A549 (cell line): ENCODE data around the gene NAA38. TPM values are rescaled to one million over a fixed set of nuclear protein-coding genes. Genes with fewer than 3 reads are reported as not detected.

ENCODE experiments used
- ATOH8 ChIP-seq: fragments of 250-450 bp; sonication (Bioruptor Pico); IDR thresholded peaks from 2 replicates; pipeline ENCODE4 v1.5.0; 2020; ENCODE audit warnings: low read depth, mild to moderate bottlenecking, moderate library complexity
- BHLHE40 ChIP-seq: IDR thresholded peaks from 2 replicates; pipeline ENCODE4 v1.6.1; 2012; ENCODE audit warnings: low read depth, low read length, inconsistent platforms
- CBX2 ChIP-seq: fragments of 200-600 bp; sonication (generic); IDR thresholded peaks from 2 replicates; pipeline ENCODE4 v1.6.1; 2016; ENCODE audit warnings: low read depth, mild to moderate bottlenecking, borderline replicate concordance
- CBX8 ChIP-seq: fragments of 200-600 bp; sonication (generic); IDR thresholded peaks from 2 replicates; pipeline ENCODE4 v1.6.1; 2016
- CHD2 ChIP-seq: fragments of 150-350 bp; IDR thresholded peaks from 2 replicates; pipeline ENCODE4 v1.6.1; 2014; ENCODE audit warnings: low read length; ENCODE audit not compliant: partially characterized antibody
- CHD4 ChIP-seq: fragments of 200-600 bp; sonication (generic); IDR thresholded peaks from 2 replicates; pipeline ENCODE4 v1.6.1; 2016; ENCODE audit warnings: antibody characterized with exemption, mild to moderate bottlenecking, borderline replicate concordance
- CTCF ChIP-seq: fragments of >200 bp; sonication (Bioruptor Twin); formaldehyde crosslinking; IDR thresholded peaks from 3 replicates; pipeline ENCODE4 v1.5.1; 2016
- E2F6 ChIP-seq: IDR thresholded peaks from 2 replicates; pipeline ENCODE4 v1.6.1; 2012; ENCODE audit warnings: low read depth, borderline replicate concordance
- EHF ChIP-seq: fragments of 250-450 bp; sonication (Bioruptor Pico); IDR thresholded peaks from 2 replicates; pipeline ENCODE4 v1.5.0; 2020; ENCODE audit warnings: mild to moderate bottlenecking
- EHMT2 ChIP-seq: fragments of 200-600 bp; sonication (generic); IDR thresholded peaks from 2 replicates; pipeline ENCODE4 v1.6.1; 2016; ENCODE audit warnings: antibody characterized with exemption, low read depth, mild to moderate bottlenecking, moderate library complexity
- ELK1 ChIP-seq: fragments of 150-350 bp; IDR thresholded peaks from 2 replicates; pipeline ENCODE4 v1.6.1; 2014; ENCODE audit warnings: low read depth, mild to moderate bottlenecking, low read length
- ESRRA ChIP-seq: fragments of 150-350 bp; IDR thresholded peaks from 2 replicates; pipeline ENCODE4 v1.6.1; 2014; ENCODE audit warnings: mild to moderate bottlenecking, low read length, borderline replicate concordance
- FOXS1 ChIP-seq: fragments of 250-450 bp; sonication (Bioruptor Pico); IDR thresholded peaks from 2 replicates; pipeline ENCODE4 v1.5.0; 2020; ENCODE audit warnings: mild to moderate bottlenecking, moderate library complexity
- HES2 ChIP-seq: fragments of >200 bp; sonication (Bioruptor Twin); formaldehyde crosslinking; IDR thresholded peaks from 2 replicates; pipeline ENCODE4 v1.6.1; 2016
- HEYL ChIP-seq: fragments of 250-450 bp; sonication (Bioruptor Pico); IDR thresholded peaks from 2 replicates; pipeline ENCODE4 v1.8.0; 2021; ENCODE audit warnings: mild to moderate bottlenecking, moderate library complexity
- HOXA7 ChIP-seq: fragments of 250-450 bp; sonication (Bioruptor Pico); IDR thresholded peaks from 2 replicates; pipeline ENCODE4 v1.5.0; 2020; ENCODE audit warnings: mild to moderate bottlenecking, moderate library complexity
- HOXB5 ChIP-seq: fragments of 250-450 bp; sonication (Bioruptor Pico); IDR thresholded peaks from 2 replicates; pipeline ENCODE4 v1.5.0; 2020; ENCODE audit warnings: mild to moderate bottlenecking, moderate library complexity
- JUN ChIP-seq, 2 experiments: fragments of >200 bp; sonication (Bioruptor Twin); formaldehyde crosslinking; IDR thresholded peaks; 2 replicates in 1 of 2; 3 replicates in 1 of 2; pipeline ENCODE4 v1.6.1; 2016 to 2017
- JUNB ChIP-seq: fragments of >200 bp; sonication (Bioruptor Twin); formaldehyde crosslinking; IDR thresholded peaks from 2 replicates; pipeline ENCODE4 v1.6.1; 2016
- KDM1A ChIP-seq: fragments of 200-600 bp; sonication (generic); IDR thresholded peaks from 2 replicates; pipeline ENCODE4 v1.6.1; 2016; ENCODE audit warnings: low read depth, mild to moderate bottlenecking
- KDM5A ChIP-seq: fragments of 200-600 bp; sonication (generic); IDR thresholded peaks from 2 replicates; pipeline ENCODE4 v1.6.1; 2016; ENCODE audit warnings: antibody characterized with exemption, mild to moderate bottlenecking
- MAX ChIP-seq: IDR thresholded peaks from 2 replicates; pipeline ENCODE4 v1.6.1; 2012
- MYC ChIP-seq: IDR thresholded peaks from 2 replicates; pipeline ENCODE4 v1.6.1; 2012; ENCODE audit warnings: mild to moderate bottlenecking, inconsistent platforms, low read length, improper control_type of control experiment, borderline replicate concordance
- NFE2L2 ChIP-seq: fragments of 150-350 bp; conservative IDR thresholded peaks from 2 replicates; pipeline ENCODE4 v1.6.1; 2014; ENCODE audit warnings: low read length
- NPAS2 ChIP-seq: fragments of 250-450 bp; sonication (Bioruptor Pico); IDR thresholded peaks from 2 replicates; pipeline ENCODE4 v1.8.0; 2022; ENCODE audit warnings: mild to moderate bottlenecking, moderate library complexity, borderline replicate concordance
- NR3C1 ChIP-seq: fragments of >200 bp; sonication (Bioruptor Twin); formaldehyde crosslinking; IDR thresholded peaks from 3 replicates; pipeline ENCODE4 v1.6.1; 2017
- PBX3 ChIP-seq: IDR thresholded peaks from 2 replicates; pipeline ENCODE4 v1.6.1; 2012
- POLR2A ChIP-seq: IDR thresholded peaks from 2 replicates; pipeline ENCODE4 v1.6.1; 2012; ENCODE audit warnings: mild to moderate bottlenecking, low read length
- POLR2AphosphoS2 ChIP-seq: conservative IDR thresholded peaks from 2 replicates; pipeline ENCODE4 v1.6.1; 2012; ENCODE audit warnings: low read length, improper control_type of control experiment, inconsistent platforms
- RAD21 ChIP-seq, 2 experiments: fragments of >200 bp in 1 of 2; sonication (Bioruptor Twin) in 1 of 2; formaldehyde crosslinking in 1 of 2; IDR thresholded peaks in 1 of 2; conservative IDR thresholded peaks in 1 of 2; 2 replicates in 1 of 2; 3 replicates in 1 of 2; pipeline ENCODE4 v1.6.1; 2012 to 2018; ENCODE audit warnings: inconsistent platforms in 1 of 2
- RFX5 ChIP-seq: fragments of 450-650 bp; IDR thresholded peaks from 2 replicates; pipeline ENCODE4 v1.7.1; 2014; ENCODE audit warnings: antibody characterized with exemption, mild to moderate bottlenecking, moderate library complexity
- SMC3 ChIP-seq: fragments of >200 bp; sonication (Bioruptor Twin); formaldehyde crosslinking; IDR thresholded peaks from 3 replicates; pipeline ENCODE4 v1.6.1; 2018; ENCODE audit warnings: inconsistent platforms
- SREBF2 ChIP-seq: fragments of 450-650 bp; IDR thresholded peaks from 2 replicates; pipeline ENCODE4 v1.6.1; 2014; ENCODE audit warnings: mild to moderate bottlenecking, moderate library complexity
- TFCP2L1 ChIP-seq: fragments of 250-450 bp; sonication (Bioruptor Pico); IDR thresholded peaks from 2 replicates; pipeline ENCODE4 v1.5.0; 2021; ENCODE audit warnings: mild to moderate bottlenecking
- USF2 ChIP-seq: fragments of 450-650 bp; IDR thresholded peaks from 2 replicates; pipeline ENCODE4 v1.6.1; 2014; ENCODE audit warnings: antibody characterized with exemption
- ZC3H11A ChIP-seq: fragments of 450-650 bp; IDR thresholded peaks from 2 replicates; pipeline ENCODE4 v1.6.1; 2014; ENCODE audit warnings: antibody characterized with exemption, mild to moderate bottlenecking
- ZNF302 ChIP-seq: fragments of 250-450 bp; sonication (Bioruptor Pico); IDR thresholded peaks from 2 replicates; pipeline ENCODE4 v1.9.0; 2021; ENCODE audit warnings: inconsistent platforms, mild to moderate bottlenecking, moderate library complexity
- polyA plus RNA-seq, 4 experiments: library from polyadenylated mRNA; depleted of rRNA in 3 of 4; stranded (reverse); fragments of >200 nt; fragmentation: RNase III in 1 of 4; extraction: RNeasy Plus Mini Kit Qiagen cat#74134 plus additional on column Dnase treatment in 1 of 4; gene quantifications; 2 replicates in 3 of 4; 3 replicates in 1 of 4; pipeline ENCODE4 v1.2.3, GENCODE V29; 2011 to 2017

NAA38 gene
- polyA plus RNA-seq, 2 of the 4 experiments (the other 2 are of a cell fraction): 102 to 287 TPM

- TF ChIP-seq ESRRA: no peak
- no peak for TF ChIP-seq PBX3
- peak; percentile 67; the same call in 1 of the 2 replicates for TF ChIP-seq POLR2AphosphoS2
- TF ChIP-seq NPAS2 (CRISPR knock-in tag): no peak
- TF ChIP-seq FOXS1 (CRISPR knock-in tag): no peak
- TF ChIP-seq E2F6: no peak
- no peak for TF ChIP-seq KDM1A
- TF ChIP-seq EHF: no peak
- TF ChIP-seq ELK1: no peak
- peak; percentile 53 for TF ChIP-seq SMC3
- peak; percentile 88 for TF ChIP-seq USF2
- no peak; the same call in 1 of the 2 replicates for TF ChIP-seq MYC
- TF ChIP-seq JUN (IDR thresholded peaks at IDR 0.05): peak in 1 of 2 experiments; percentile 71; a peak in 3 of 5 replicates
- peak; percentile 39; the same call in 1 of the 2 replicates for TF ChIP-seq BHLHE40
- no peak for TF ChIP-seq CHD2
- no peak for TF ChIP-seq HOXA7 (CRISPR knock-in tag)
- TF ChIP-seq POLR2A: peak; percentile 23; the same call in 1 of the 2 replicates
- TF ChIP-seq MAX: no peak
- no peak for TF ChIP-seq EHMT2
- TF ChIP-seq KDM5A: no peak
- peak; percentile 28; the same call in 2 of the 3 replicates for TF ChIP-seq CTCF
- no peak for TF ChIP-seq HEYL
- peak in 1 of 2 experiments; percentile 64; a peak in 2 of 5 replicates for TF ChIP-seq RAD21 (conservative IDR thresholded peaks at IDR 0.05 in 1 of 2, IDR thresholded peaks at IDR 0.05 in 1 of 2)
- no peak for TF ChIP-seq CBX2
- no peak for TF ChIP-seq ZNF302
- TF ChIP-seq ATOH8: no peak
- no peak for TF ChIP-seq CBX8
- TF ChIP-seq RFX5: no peak
- TF ChIP-seq HES2: no peak
- TF ChIP-seq JUNB: peak; percentile 69; the same call in 1 of the 2 replicates
- no peak for TF ChIP-seq SREBF2
- no peak for TF ChIP-seq ZC3H11A
- TF ChIP-seq NFE2L2: peak; percentile 30; the same call in 1 of the 2 replicates
- no peak for TF ChIP-seq HOXB5 (CRISPR knock-in tag)
- TF ChIP-seq NR3C1: no peak
- TF ChIP-seq TFCP2L1 (CRISPR knock-in tag): no peak
- no peak for TF ChIP-seq CHD4
These were observed 15.9 kb downstream of the NAA38 start (continued) for GRCh38 chr17:7841396-7841914.
